NB4 (cell line): ENCODE data around the gene RRBP1.

ENCODE experiments used
- DNase-seq: peaks from one replicate; pipeline ENCODE4 v3.0.0; 2010; ENCODE audit warnings: low read depth
- H3K4me3 ChIP-seq: one replicate; pipeline ENCODE4 v1.5.1; 2011; ENCODE audit warnings: mild to moderate bottlenecking, low read depth, low read length, moderate library complexity
- MAX ChIP-seq: IDR thresholded peaks from 2 replicates; pipeline ENCODE4 v1.6.1; 2011; ENCODE audit warnings: low read depth, low read length
- MYC ChIP-seq: IDR thresholded peaks from 2 replicates; pipeline ENCODE4 v1.6.1; 2011; ENCODE audit warnings: low read depth, low read length
- POLR2A ChIP-seq: IDR thresholded peaks from 2 replicates; pipeline ENCODE4 v1.6.1; 2011; ENCODE audit warnings: mild to moderate bottlenecking; ENCODE audit not compliant: insufficient read length; ENCODE audit errors: extremely low read depth
- TF ChIP-seq, protein P1 (sequence below): IDR thresholded peaks from one replicate; pipeline ENCODE4 v1.5.1; 2012; ENCODE audit warnings: low read depth, low read length

RRBP1 gene

DNA sequence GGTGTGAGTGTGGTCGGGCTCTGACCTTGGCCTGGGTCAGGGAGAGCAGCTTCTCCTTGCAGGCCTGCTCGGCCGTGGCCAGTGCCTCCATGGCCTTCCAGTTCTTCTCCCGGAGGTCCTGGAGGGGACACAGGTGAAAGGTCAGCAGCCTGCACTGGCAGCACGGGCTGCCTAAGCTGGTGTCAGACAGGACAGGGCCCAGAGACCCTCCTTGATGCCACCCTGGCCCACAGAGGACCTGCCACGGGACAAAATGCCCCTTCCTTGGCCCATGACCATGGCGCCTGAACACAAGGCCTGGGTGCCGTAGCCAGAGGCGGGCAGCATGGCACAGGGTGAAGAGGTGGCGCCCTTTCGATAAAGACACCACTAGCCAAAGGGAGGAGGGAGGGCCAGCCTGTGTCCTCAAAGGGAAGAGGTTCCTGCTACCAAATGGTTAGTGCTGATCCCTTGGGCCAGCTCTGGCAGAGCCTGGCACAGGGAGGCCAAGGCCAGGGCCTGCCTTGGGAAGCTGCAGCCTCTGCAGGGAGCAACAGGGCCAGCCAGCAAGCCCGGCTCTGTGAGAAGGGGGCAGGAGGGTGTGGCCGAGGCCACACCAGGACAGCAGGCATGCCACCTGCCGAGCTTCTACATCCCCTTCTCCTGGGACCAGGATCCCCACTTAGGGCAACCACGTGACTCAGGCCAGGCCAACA, 57.3 kb downstream of the RRBP1 start:
- DNase-seq: no peak
- TF ChIP-seq, protein P1, sequence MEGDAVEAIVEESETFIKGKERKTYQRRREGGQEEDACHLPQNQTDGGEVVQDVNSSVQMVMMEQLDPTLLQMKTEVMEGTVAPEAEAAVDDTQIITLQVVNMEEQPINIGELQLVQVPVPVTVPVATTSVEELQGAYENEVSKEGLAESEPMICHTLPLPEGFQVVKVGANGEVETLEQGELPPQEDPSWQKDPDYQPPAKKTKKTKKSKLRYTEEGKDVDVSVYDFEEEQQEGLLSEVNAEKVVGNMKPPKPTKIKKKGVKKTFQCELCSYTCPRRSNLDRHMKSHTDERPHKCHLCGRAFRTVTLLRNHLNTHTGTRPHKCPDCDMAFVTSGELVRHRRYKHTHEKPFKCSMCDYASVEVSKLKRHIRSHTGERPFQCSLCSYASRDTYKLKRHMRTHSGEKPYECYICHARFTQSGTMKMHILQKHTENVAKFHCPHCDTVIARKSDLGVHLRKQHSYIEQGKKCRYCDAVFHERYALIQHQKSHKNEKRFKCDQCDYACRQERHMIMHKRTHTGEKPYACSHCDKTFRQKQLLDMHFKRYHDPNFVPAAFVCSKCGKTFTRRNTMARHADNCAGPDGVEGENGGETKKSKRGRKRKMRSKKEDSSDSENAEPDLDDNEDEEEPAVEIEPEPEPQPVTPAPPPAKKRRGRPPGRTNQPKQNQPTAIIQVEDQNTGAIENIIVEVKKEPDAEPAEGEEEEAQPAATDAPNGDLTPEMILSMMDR: no peak
- TF ChIP-seq MAX: no peak
- no peak for TF ChIP-seq MYC
- no peak for TF ChIP-seq POLR2A
- H3K4me3 ChIP-seq: no peak overlapping the region

- TF ChIP-seq MYC (no peak), POLR2A (no peak)
- TF ChIP-seq, protein P1: no peak
- no peak overlapping the region for H3K4me3 ChIP-seq
- no peak for DNase-seq
These were observed 58.0 kb downstream of the RRBP1 start for GRCh38 chr20:17624070-17624469.

DNA sequence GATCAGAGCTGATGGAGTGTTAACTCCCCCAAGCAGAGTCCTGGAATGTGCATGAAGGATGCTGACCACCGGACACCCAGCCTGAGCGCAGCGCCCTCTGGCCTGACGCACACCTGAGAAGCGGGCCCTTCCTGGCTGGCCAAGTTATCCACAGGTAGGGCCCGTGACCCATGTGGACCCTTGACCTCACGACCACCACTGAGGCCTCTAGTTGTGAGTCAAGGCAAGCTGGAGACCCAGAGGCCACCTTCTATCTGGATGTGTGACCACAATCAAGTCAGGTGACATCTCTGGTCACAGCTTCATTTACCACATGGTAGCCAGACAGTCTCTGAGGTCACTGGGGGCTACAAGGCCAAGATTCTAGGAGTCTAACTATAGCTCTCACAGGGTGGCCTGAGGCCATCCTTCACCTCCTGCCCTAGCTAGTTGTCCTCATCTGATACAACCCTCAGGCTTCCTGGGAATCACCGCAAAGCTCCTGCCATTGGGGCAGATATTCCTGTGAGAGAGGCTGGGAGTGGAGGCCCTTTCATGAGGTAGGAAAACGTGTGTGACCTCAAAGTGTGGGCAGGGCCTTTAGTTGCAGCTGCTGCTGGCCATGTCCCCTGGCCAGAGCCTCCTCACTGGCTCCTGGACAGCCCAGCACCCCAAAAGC, 59.1 kb downstream of the RRBP1 start:
- TF ChIP-seq, protein P1: no peak
- DNase-seq: no peak
- no peak overlapping the region for H3K4me3 ChIP-seq

DNA sequence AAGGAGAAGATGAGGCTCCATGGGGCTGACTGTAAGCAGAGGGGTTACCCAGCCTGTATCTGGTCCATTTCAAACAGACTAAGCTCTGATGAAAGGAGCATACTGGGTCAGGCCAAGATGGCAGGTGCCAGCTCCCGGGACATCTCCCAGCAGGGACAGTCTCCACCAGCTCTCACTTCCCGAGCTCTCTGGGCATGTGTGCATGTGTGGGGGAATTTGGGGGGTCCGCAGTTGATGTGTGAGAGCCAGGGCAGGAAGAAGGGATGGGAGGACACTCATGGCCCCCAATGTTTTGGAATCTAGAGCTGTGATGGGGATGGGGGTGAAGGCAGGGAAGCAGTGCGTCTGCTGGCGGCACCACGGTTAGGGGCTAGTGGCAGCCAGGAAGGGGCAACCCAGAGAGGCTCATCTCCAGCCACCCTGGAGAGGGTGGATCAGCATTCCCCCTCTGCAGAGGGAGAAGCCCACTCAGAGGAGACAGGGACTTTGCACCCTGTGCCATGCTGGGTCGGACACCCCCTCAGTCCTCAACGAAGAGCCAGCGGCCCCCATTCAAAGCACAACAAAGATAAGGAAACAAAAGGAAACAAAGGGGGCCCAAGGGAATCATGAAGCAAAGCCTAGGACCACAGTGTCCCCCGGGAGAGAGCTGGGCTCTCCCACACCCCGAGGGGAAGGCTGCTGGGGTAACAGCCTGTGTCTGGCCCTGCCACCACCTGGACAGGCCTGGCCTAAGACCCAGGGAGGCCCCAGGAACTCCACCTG, 59.8 kb downstream of the RRBP1 start:
- peak; percentile 55 for DNase-seq
- H3K4me3 ChIP-seq: no peak overlapping the region
- TF ChIP-seq MYC (no peak), MAX (no peak), POLR2A (no peak)
- TF ChIP-seq, protein P1: no peak

GRCh38 chr20:17621229-17621968, 60.6 kb downstream of the RRBP1 start:
- DNase-seq: no peak
- TF ChIP-seq POLR2A: no peak
- no peak for TF ChIP-seq MAX
- TF ChIP-seq, protein P1: no peak
- TF ChIP-seq MYC: no peak
- no peak overlapping the region for H3K4me3 ChIP-seq
